ENCODE data around the gene CNOT4.

GRCh38 chr7:135361788-135362187, 148.1 kb downstream of the CNOT4 start:
- no peak for TF ChIP-seq CTCF (conservative IDR thresholded peaks at IDR 0.05; ENCODE audit: low read depth, low read length)
- TF ChIP-seq POLR2A (IDR thresholded peaks at IDR 0.05; ENCODE audit: low read depth, low read length) = no peak
- TF ChIP-seq SMC3 (IDR thresholded peaks at IDR 0.05; ENCODE audit: low read depth, low read length) = no peak
- no peak for TF ChIP-seq RFX5 (IDR thresholded peaks at IDR 0.05; ENCODE audit: low read depth, low read length)
- no peak for TF ChIP-seq MAZ (IDR thresholded peaks at IDR 0.05; ENCODE audit: borderline replicate concordance, low read depth, low read length)
- no peak for TF ChIP-seq RAD21 (IDR thresholded peaks at IDR 0.05; ENCODE audit: low read length)
- no peak for TF ChIP-seq MXI1 (IDR thresholded peaks at IDR 0.05; ENCODE audit: borderline replicate concordance, low read depth, low read length)
- no peak for TF ChIP-seq RCOR1 (IDR thresholded peaks at IDR 0.05; ENCODE audit: insufficient replicate concordance, low read length)
- no peak for TF ChIP-seq ELK1 (IDR thresholded peaks at IDR 0.05; ENCODE audit: borderline replicate concordance, low read depth, low read length)
- TF ChIP-seq NFE2L2 (IDR thresholded peaks at IDR 0.05; ENCODE audit: low read depth, low read length) = no peak
- no peak for TF ChIP-seq MAFK (IDR thresholded peaks at IDR 0.05; ENCODE audit: low read depth, low read length)

Measured in IMR-90 (cell line).